ENCODE data around the gene GAGE13. TPM values are rescaled to one million over a fixed set of nuclear protein-coding genes. Genes with fewer than 3 reads are reported as not detected.

GAGE13 gene
- total RNA-seq, 1 experiment from 2014 or later: not detected

DNA sequence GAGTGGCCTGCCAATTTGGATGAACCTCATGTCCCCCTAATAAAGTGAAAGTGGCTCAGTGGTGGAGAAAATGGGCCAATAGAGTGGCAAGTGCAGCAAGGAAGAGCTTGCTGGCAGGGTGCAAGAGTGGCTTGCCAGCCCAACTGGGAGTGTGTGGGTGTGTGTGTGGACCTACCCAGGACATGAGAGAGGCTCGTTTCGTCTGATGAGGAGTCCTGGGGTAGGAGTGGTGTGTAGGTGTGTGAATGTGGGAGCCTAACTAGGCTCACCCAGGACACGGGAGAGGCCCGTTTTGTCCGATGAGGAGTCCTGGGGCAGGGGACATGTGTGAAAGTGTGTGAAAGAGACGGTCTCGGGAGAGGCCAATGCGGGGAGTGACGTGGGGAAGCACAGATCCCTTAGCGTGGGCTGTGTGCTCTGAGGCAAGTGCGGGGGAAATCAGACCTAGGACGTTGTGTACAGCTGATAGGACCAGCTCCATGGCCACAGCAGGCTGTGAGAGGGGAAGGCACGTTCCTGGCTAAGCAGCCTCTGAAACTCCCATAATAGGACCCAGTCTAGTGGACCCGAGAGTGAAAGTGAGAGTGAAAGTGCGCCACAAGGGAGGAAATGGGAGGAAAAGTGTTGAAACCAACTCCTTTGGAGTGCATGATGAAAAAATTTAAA, 22.6 kb upstream of the GAGE13 start:
- ATAC-seq (no peak), DNase-seq (ENCODE audit: low read depth, low spot score) (no peak)
- Histone ChIP-seq H3K36me3 (ENCODE audit: control insufficient read depth in 1 of 2, insufficient read depth in 2 of 2, low read length in 2 of 2) (no peaks in the 10 kb centered on the region), H3K4me3 (replicated peaks in 1 of 2; ENCODE audit: low read depth in 1 of 2, low read length in 2 of 2) (no peak overlapping the region), H3K4me1 (ENCODE audit: control insufficient read depth in 1 of 2, insufficient read depth in 2 of 2, low read length in 2 of 2) (no peaks in the 10 kb centered on the region), H3K9me3 (ENCODE audit: control insufficient read depth in 1 of 2, insufficient read depth in 1 of 2, low read depth in 1 of 2, low read length in 2 of 2) (no peaks in the 10 kb centered on the region), H2AFZ (ENCODE audit: low read depth, low read length, poor library complexity, severe bottlenecking) (no peak overlapping the region), H3K4me2 (ENCODE audit: low read length) (no peak overlapping the region), H3K27ac (ENCODE audit: low read depth, low read length) (no peak overlapping the region), H3K9ac (ENCODE audit: low read length) (no peak overlapping the region), H3K9me2 (ENCODE audit: insufficient read depth) (no peaks in the 10 kb centered on the region), H3K79me2 (ENCODE audit: insufficient read depth, low read length) (no peaks in the 10 kb centered on the region), H4K20me1 (ENCODE audit: insufficient read depth) (no peaks in the 10 kb centered on the region), H3K27me3 (ENCODE audit: insufficient read depth, low read length) (no peaks in the 10 kb centered on the region)
- intact Hi-C loops (cut with micrococcal nuclease): no loop called here
- CTCF ChIA-PET: no interaction called here
- POLR2A ChIA-PET: no interaction called here
- RAD21 ChIA-PET (ENCODE audit: low non-redundant PET in 1 of 2, low total read pairs in 2 of 2, uncharacterized antibody in 2 of 2, unreplicated experiment in 2 of 2): no interaction called here
- no TSS peak for BruUV-seq (replicated peaks)
- TF ChIP-seq EZH2phosphoT487 (IDR thresholded peaks at IDR 0.05; ENCODE audit: borderline replicate concordance): no peak
- no peak for TF ChIP-seq TCF7L2 (IDR thresholded peaks at IDR 0.05; ENCODE audit: borderline replicate concordance, extremely low read depth, insufficient read depth, insufficient read length)
- TF ChIP-seq SRF (IDR thresholded peaks at IDR 0.05; ENCODE audit: low read depth): no peak
- no peak for TF ChIP-seq ZFX (IDR thresholded peaks at IDR 0.05)
- TF ChIP-seq, protein P1, sequence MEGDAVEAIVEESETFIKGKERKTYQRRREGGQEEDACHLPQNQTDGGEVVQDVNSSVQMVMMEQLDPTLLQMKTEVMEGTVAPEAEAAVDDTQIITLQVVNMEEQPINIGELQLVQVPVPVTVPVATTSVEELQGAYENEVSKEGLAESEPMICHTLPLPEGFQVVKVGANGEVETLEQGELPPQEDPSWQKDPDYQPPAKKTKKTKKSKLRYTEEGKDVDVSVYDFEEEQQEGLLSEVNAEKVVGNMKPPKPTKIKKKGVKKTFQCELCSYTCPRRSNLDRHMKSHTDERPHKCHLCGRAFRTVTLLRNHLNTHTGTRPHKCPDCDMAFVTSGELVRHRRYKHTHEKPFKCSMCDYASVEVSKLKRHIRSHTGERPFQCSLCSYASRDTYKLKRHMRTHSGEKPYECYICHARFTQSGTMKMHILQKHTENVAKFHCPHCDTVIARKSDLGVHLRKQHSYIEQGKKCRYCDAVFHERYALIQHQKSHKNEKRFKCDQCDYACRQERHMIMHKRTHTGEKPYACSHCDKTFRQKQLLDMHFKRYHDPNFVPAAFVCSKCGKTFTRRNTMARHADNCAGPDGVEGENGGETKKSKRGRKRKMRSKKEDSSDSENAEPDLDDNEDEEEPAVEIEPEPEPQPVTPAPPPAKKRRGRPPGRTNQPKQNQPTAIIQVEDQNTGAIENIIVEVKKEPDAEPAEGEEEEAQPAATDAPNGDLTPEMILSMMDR (IDR thresholded peaks at IDR 0.05 in 2 of 3, conservative IDR thresholded peaks at IDR 0.05 in 1 of 3; ENCODE audit: borderline replicate concordance in 1 of 3, insufficient read depth in 1 of 3, low read depth in 2 of 3, low read length in 2 of 3): no peak
- TF ChIP-seq, protein P2, sequence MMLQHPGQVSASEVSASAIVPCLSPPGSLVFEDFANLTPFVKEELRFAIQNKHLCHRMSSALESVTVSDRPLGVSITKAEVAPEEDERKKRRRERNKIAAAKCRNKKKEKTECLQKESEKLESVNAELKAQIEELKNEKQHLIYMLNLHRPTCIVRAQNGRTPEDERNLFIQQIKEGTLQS (IDR thresholded peaks at IDR 0.05): no peak
- no peak for TF ChIP-seq FOSL1 (IDR thresholded peaks at IDR 0.05; ENCODE audit: low read depth)
- no peak for TF ChIP-seq CEBPB (IDR thresholded peaks at IDR 0.05; ENCODE audit: low read depth)
